Measurements from ENCODE around the gene GPR107. TPM values are rescaled to one million over a fixed set of nuclear protein-coding genes. Genes with fewer than 3 reads are reported as not detected.

GPR107 gene
- total RNA-seq, 1 donor from 2014 or later = 25.5 TPM

DNA sequence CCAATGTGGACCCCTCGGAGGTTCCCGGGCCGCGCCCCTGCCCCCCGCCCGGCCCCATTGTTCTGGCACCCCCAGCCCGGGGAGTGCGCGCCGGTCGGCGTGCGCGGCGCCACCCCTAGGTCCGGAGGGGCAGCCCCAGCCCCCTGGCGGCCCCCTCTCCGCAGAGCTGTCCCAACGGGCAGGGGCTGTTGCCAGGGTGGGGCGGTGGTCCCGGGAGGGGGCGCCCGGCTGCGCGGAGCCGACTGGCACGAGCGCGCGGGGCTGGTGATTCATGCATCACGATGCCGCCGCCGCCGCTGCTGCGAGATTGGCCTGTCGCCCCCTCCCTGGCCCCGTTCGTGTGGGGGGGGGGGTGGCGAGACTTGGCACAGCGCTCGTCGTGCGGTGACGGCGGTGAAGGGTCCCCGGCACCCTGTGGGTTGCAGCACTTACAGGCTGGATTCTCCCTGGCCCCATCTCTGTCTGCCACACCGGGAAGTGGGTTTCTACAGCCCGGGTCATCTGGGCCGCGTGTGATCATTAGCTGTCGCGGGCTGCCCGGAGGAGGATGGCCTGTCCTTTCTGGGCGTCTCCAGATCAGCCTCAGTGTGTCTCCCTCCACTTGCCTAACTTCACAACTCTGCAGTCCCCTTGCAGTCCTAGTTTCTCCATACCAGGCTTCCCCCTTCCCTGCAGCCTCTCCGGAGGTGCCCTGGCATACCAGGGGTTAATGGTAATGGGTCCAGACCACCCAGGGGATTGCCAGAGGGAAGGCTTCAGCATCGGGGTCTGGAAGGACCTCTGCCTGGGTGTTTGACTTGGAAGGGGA lies 119.4 kb downstream of the GPR107 start:
- H3K4me1 ChIP-seq = peaks cover 33% of the 10 kb centered on the region
- no peaks in the 10 kb centered on the region for H3K9me3 ChIP-seq
- peak overlapping the region; percentile 88 for H3K27ac ChIP-seq
- intact Hi-C loops (cut with DNase I) = loop anchor here (5.0 to 10.0 kb wide), 2 partner anchors 64 to 172 kb away; no protein-coding TSS in a partner anchor
- H3K27me3 ChIP-seq = no peaks in the 10 kb centered on the region
- peak overlapping the region; percentile 69 to 97 for H3K4me3 ChIP-seq
- TF ChIP-seq, protein P1, sequence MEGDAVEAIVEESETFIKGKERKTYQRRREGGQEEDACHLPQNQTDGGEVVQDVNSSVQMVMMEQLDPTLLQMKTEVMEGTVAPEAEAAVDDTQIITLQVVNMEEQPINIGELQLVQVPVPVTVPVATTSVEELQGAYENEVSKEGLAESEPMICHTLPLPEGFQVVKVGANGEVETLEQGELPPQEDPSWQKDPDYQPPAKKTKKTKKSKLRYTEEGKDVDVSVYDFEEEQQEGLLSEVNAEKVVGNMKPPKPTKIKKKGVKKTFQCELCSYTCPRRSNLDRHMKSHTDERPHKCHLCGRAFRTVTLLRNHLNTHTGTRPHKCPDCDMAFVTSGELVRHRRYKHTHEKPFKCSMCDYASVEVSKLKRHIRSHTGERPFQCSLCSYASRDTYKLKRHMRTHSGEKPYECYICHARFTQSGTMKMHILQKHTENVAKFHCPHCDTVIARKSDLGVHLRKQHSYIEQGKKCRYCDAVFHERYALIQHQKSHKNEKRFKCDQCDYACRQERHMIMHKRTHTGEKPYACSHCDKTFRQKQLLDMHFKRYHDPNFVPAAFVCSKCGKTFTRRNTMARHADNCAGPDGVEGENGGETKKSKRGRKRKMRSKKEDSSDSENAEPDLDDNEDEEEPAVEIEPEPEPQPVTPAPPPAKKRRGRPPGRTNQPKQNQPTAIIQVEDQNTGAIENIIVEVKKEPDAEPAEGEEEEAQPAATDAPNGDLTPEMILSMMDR (IDR thresholded peaks at IDR 0.05) = no peak
- no peak for TF ChIP-seq POLR2A (IDR thresholded peaks at IDR 0.05)
- TF ChIP-seq POLR2AphosphoS5 (IDR thresholded peaks at IDR 0.05; ENCODE audit: insufficient read depth in 1 of 2, low read depth in 1 of 2) = peak in 1 of 2 donors; percentile 53
- DNase-seq (ENCODE audit: extremely low spot score in 2 of 2) = no peak
- no peaks in the 10 kb centered on the region for H3K36me3 ChIP-seq

DNA sequence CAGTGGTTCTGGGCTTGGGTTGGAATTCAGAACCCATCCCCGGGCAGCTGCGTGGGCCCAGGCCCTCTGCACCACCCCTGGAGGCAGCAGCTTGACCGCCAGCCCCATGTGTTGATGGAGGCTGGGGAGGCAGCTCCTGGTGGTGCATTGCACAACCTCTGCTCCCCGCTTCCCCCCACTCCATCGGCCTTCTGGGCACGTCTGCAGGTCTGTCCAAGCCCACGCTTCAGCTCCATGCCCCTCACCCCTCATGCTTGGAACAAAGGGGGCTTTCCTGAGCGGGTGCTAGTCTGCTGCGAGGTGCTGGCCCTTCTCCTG lies 119.9 kb downstream of the GPR107 start:
- intact Hi-C loops (cut with DNase I) = loop anchor here (5.0 to 10.0 kb wide), 2 partner anchors 64 to 171 kb away; no protein-coding TSS in a partner anchor
- peak overlapping the region; percentile 69 to 97 for H3K4me3 ChIP-seq
- H3K9me3 ChIP-seq = no peaks in the 10 kb centered on the region
- H3K27me3 ChIP-seq = no peaks in the 10 kb centered on the region
- DNase-seq (ENCODE audit: extremely low spot score in 2 of 2) = no peak
- TF ChIP-seq POLR2A (IDR thresholded peaks at IDR 0.05) = no peak
- peak in 1 of 2 donors; percentile 30 for TF ChIP-seq POLR2AphosphoS5 (IDR thresholded peaks at IDR 0.05; ENCODE audit: insufficient read depth in 1 of 2, low read depth in 1 of 2)
- H3K27ac ChIP-seq = peak overlapping the region; percentile 88
- H3K4me1 ChIP-seq = peaks cover 33% of the 10 kb centered on the region
- H3K36me3 ChIP-seq = no peaks in the 10 kb centered on the region

DNA sequence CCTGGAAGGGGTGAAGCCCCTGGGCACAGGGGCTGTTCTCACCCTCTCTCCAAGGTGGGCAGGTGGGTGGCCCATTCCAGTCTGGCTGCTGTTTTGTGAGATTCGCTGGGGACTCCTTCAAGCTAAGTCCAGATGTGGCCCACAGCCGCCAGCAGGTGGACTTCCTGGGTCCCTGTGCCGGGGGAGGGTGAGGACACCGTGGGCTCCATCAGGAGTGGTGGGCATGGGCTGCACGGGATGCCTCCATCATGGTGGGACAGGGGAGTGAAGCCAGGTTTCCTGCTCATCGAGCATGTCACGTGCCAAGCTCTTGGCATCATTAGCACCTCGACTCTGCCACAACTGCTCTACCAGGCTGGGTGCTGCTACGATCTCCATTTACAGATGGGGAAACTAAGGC lies 120.3 kb downstream of the GPR107 start:
- DNase-seq (ENCODE audit: extremely low spot score in 2 of 2) = no peak
- intact Hi-C loops (cut with DNase I) = loop anchor here (5.0 to 10.0 kb wide), 2 partner anchors 63 to 171 kb away; no protein-coding TSS in a partner anchor
- H3K27me3 ChIP-seq = no peaks in the 10 kb centered on the region
- peak overlapping the region; percentile 88 for H3K27ac ChIP-seq
- TF ChIP-seq POLR2A (IDR thresholded peaks at IDR 0.05) = no peak
- TF ChIP-seq, protein P1 (IDR thresholded peaks at IDR 0.05) = no peak
- TF ChIP-seq POLR2AphosphoS5 (IDR thresholded peaks at IDR 0.05; ENCODE audit: insufficient read depth in 1 of 2, low read depth in 1 of 2) = no peak
- H3K4me3 ChIP-seq = peak overlapping the region; percentile 69 to 97
- no peaks in the 10 kb centered on the region for H3K36me3 ChIP-seq
- H3K4me1 ChIP-seq = peaks cover 33% of the 10 kb centered on the region
- H3K9me3 ChIP-seq = no peaks in the 10 kb centered on the region

DNA sequence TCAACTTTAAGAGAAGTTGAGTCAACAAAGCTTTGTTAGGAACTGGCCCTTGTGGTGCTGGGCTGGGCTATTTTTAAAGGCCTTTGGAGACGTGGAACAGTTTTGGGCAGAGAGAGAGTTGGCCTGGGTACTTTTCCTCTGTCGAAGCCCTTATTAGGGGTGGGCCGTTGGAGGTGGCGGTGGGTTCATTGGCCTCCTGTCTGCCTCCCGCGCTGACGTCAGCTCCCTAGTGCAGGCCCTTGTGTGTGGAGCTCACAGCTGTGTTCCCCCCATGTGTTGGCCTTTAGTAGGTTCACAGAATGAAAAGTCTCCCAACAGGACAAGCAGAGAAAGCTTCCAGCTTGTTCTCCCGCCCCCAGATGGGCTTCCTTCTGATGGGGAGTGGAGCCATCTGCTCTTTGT lies 121.2 kb downstream of the GPR107 start:
- H3K27me3 ChIP-seq = no peaks in the 10 kb centered on the region
- H3K4me1 ChIP-seq = peaks cover 33% of the 10 kb centered on the region
- H3K9me3 ChIP-seq = no peaks in the 10 kb centered on the region
- H3K4me3 ChIP-seq = peak overlapping the region in 1 of 2 donors; percentile 16
- no peak for DNase-seq (ENCODE audit: extremely low spot score in 2 of 2)
- intact Hi-C loops (cut with DNase I) = loop anchor here (5.0 to 10.0 kb wide), 2 partner anchors 62 to 170 kb away; no protein-coding TSS in a partner anchor
- H3K27ac ChIP-seq = peak overlapping the region; percentile 88
- TF ChIP-seq POLR2A (IDR thresholded peaks at IDR 0.05) (no peak), POLR2AphosphoS5 (IDR thresholded peaks at IDR 0.05; ENCODE audit: insufficient read depth in 1 of 2, low read depth in 1 of 2) (peak; percentile 18 to 21)
- TF ChIP-seq, protein P1 (IDR thresholded peaks at IDR 0.05) = no peak
- no peaks in the 10 kb centered on the region for H3K36me3 ChIP-seq

DNA sequence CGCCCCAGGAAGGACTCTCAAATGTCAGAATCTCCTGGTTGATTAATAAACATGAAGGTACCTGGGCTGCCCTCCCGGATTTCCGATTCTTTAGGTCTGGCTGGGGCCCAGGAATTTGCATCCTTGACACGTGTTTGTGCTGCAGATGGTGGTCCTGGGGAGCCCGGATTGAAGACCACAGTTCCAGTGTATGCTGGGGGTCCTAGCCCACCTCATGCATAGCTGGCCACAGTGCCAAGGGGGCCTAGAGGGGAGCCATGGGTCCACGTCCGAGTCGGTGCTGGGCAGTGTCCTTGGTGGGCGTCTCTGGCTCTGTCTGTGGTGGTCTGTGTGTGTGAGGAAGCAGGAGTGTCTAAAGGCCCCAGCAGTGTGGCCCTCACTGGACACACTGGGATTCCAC lies 121.6 kb downstream of the GPR107 start:
- H3K4me1 ChIP-seq = peaks cover 33% of the 10 kb centered on the region
- DNase-seq (ENCODE audit: extremely low spot score in 2 of 2) = no peak
- H3K27ac ChIP-seq = peak overlapping the region; percentile 88
- peak overlapping the region in 1 of 2 donors; percentile 16 for H3K4me3 ChIP-seq
- intact Hi-C loops (cut with DNase I) = loop anchor here (10.0 kb wide), 1 partner anchor 169 kb away; no protein-coding TSS in a partner anchor
- TF ChIP-seq POLR2AphosphoS5 (IDR thresholded peaks at IDR 0.05; ENCODE audit: insufficient read depth in 1 of 2, low read depth in 1 of 2) = no peak
- no peak for TF ChIP-seq POLR2A (IDR thresholded peaks at IDR 0.05)
- TF ChIP-seq, protein P1 (IDR thresholded peaks at IDR 0.05) = no peak
- no peaks in the 10 kb centered on the region for H3K9me3 ChIP-seq
- no peaks in the 10 kb centered on the region for H3K36me3 ChIP-seq
- H3K27me3 ChIP-seq = no peaks in the 10 kb centered on the region
